ENCODE data around the gene AADACL4. TPM values are rescaled to one million over a fixed set of nuclear protein-coding genes. Genes with fewer than 3 reads are reported as not detected.

Gene AADACL4
- total and polyA plus RNA-seq, 9 of the 15 experiments (the other 6 are each of a cell fraction or from before 2014, with no cell fraction given): not detected

DNA sequence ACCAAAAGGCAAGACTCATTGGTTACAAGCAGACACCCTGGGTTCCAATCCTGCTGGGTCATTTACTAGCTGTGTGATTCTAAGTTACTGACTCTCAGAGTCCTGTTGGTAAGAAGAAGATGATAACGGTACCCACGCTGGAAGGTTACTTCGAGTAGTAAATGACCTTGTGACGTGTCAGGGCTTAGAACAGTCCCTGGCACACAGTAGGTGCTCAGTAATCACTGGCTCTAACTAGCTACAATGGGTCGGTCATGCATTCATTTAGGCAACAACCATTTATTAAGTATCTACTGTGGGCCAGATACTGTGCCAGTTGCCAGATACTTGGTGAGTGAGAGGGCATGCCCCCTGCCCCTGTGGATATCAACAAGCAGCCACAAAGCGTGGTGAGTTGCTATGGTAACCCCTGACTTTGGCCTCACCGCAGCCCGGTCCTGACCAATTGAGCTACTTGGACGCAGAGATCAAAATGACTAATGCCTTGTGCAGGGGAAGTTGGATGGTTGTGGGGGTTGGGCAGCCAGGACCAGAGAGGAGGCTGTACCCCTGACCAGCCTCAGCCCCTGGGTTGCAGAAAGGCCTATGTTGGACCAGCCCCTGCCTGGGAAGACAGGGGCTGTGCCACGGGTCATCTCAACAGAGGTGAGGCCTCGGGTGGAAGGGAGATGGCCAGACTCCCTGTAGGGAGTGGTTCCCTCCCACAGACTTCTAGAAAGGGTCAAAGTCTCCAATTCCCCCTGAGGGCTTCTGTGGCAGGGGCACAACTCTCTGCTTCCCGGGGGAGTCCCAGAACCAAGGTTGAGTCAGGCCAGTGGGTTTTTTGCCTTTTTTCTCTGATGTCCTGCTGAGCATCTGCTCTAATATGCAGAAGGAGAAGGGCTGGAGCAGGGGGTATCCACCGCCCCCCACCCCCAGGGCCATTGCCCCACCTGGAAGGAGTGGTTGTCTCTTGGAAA is 41.9 kb upstream of the AADACL4 start (continued):
- TF ChIP-seq GABPB1 (CRISPR knock-in tag; IDR thresholded peaks at IDR 0.05): no peak; the same call in 1 of the 2 replicates
- TF ChIP-seq, protein P1, sequence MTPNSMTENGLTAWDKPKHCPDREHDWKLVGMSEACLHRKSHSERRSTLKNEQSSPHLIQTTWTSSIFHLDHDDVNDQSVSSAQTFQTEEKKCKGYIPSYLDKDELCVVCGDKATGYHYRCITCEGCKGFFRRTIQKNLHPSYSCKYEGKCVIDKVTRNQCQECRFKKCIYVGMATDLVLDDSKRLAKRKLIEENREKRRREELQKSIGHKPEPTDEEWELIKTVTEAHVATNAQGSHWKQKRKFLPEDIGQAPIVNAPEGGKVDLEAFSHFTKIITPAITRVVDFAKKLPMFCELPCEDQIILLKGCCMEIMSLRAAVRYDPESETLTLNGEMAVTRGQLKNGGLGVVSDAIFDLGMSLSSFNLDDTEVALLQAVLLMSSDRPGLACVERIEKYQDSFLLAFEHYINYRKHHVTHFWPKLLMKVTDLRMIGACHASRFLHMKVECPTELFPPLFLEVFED (CRISPR knock-in tag; conservative IDR thresholded peaks at IDR 0.05): no peak
- TF ChIP-seq, protein P2, sequence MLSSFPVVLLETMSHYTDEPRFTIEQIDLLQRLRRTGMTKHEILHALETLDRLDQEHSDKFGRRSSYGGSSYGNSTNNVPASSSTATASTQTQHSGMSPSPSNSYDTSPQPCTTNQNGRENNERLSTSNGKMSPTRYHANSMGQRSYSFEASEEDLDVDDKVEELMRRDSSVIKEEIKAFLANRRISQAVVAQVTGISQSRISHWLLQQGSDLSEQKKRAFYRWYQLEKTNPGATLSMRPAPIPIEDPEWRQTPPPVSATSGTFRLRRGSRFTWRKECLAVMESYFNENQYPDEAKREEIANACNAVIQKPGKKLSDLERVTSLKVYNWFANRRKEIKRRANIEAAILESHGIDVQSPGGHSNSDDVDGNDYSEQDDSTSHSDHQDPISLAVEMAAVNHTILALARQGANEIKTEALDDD (IDR thresholded peaks at IDR 0.05): peak; percentile 72
- no peak for TF ChIP-seq HEY1 (CRISPR knock-in tag; IDR thresholded peaks at IDR 0.05; ENCODE audit: borderline replicate concordance)
- no peak for TF ChIP-seq CBX8 (IDR thresholded peaks at IDR 0.05; ENCODE audit: borderline replicate concordance, extremely low read depth, low read depth, low read length, poor library complexity, severe bottlenecking)
- no peak for TF ChIP-seq SIX5 (IDR thresholded peaks at IDR 0.05; ENCODE audit: borderline replicate concordance in 1 of 2, insufficient read depth in 1 of 2, low read depth in 1 of 2, low read length in 2 of 2)
- TF ChIP-seq CBX1 (IDR thresholded peaks at IDR 0.05; ENCODE audit: low read depth): no peak
- peak; percentile 67 for TF ChIP-seq MEIS2 (IDR thresholded peaks at IDR 0.05; ENCODE audit: partially characterized antibody)
- no peak for TF ChIP-seq TBP (optimal IDR thresholded peaks at IDR 0.05; ENCODE audit: low read depth, low read length)
- no peak for TF ChIP-seq RFX7 (CRISPR knock-in tag; IDR thresholded peaks at IDR 0.05)
- no peak for TF ChIP-seq TCF3 (CRISPR knock-in tag; IDR thresholded peaks at IDR 0.05)
- no peak for TF ChIP-seq EGR1 (conservative IDR thresholded peaks at IDR 0.05)
- TF ChIP-seq MCM7 (IDR thresholded peaks at IDR 0.05): no peak
- TF ChIP-seq, protein P3, sequence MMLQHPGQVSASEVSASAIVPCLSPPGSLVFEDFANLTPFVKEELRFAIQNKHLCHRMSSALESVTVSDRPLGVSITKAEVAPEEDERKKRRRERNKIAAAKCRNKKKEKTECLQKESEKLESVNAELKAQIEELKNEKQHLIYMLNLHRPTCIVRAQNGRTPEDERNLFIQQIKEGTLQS (IDR thresholded peaks at IDR 0.05): peak; percentile 51
- TF ChIP-seq, protein P3 (CRISPR knock-in tag; conservative IDR thresholded peaks at IDR 0.05): no peak; the same call in 1 of the 2 replicates
- TF ChIP-seq, protein P4, sequence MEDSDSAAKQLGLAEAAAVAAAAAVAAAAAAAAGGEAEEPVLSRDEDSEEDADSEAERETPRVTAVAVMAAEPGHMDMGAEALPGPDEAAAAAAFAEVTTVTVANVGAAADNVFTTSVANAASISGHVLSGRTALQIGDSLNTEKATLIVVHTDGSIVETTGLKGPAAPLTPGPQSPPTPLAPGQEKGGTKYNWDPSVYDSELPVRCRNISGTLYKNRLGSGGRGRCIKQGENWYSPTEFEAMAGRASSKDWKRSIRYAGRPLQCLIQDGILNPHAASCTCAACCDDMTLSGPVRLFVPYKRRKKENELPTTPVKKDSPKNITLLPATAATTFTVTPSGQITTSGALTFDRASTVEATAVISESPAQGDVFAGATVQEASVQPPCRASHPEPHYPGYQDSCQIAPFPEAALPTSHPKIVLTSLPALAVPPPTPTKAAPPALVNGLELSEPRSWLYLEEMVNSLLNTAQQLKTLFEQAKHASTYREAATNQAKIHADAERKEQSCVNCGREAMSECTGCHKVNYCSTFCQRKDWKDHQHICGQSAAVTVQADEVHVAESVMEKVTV (CRISPR knock-in tag; IDR thresholded peaks at IDR 0.05): no peak
- no peak for TF ChIP-seq ZNF232 (CRISPR knock-in tag; IDR thresholded peaks at IDR 0.05)
- TF ChIP-seq ZFP1 (CRISPR knock-in tag; IDR thresholded peaks at IDR 0.05): no peak
- TF ChIP-seq KDM5B (IDR thresholded peaks at IDR 0.05; ENCODE audit: insufficient replicate concordance, low read depth, low read length): no peak
- no peak for TF ChIP-seq ZNF79 (CRISPR knock-in tag; IDR thresholded peaks at IDR 0.05; ENCODE audit: low read depth)
- TF ChIP-seq, protein P5, sequence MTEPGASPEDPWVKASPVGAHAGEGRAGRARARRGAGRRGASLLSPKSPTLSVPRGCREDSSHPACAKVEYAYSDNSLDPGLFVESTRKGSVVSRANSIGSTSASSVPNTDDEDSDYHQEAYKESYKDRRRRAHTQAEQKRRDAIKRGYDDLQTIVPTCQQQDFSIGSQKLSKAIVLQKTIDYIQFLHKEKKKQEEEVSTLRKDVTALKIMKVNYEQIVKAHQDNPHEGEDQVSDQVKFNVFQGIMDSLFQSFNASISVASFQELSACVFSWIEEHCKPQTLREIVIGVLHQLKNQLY (CRISPR knock-in tag; conservative IDR thresholded peaks at IDR 0.05): no peak

Data from K562 (cell line).